Measurements from ENCODE around the gene VN1R4. TPM values are rescaled to one million over a fixed set of nuclear protein-coding genes. Genes with fewer than 3 reads are reported as not detected.
"Not testable (repeated sequence)": the region's sequence is repeated elsewhere in the genome, so short reads cannot be mapped to it uniquely, and the experiment has no call there.

VN1R4 gene
- total and polyA plus RNA-seq, 2 donors from 2014 or later = not detected

GRCh38 chr19:53294786-53295441, 27.4 kb upstream of the VN1R4 start:
- Histone ChIP-seq H3K9me3 (ENCODE audit: control insufficient read depth in 2 of 3, insufficient read depth in 1 of 3, low read length in 3 of 3) (peaks cover 0 to 18% (median 10%) of the 10 kb centered on the region in 3 donors), H3K27ac (ENCODE audit: low read depth in 2 of 2, low read length in 2 of 2) (no peak overlapping the region), H3K36me3 (ENCODE audit: control insufficient read depth in 2 of 3, insufficient read depth in 3 of 3, low read length in 3 of 3) (no peaks in the 10 kb centered on the region), H3K4me3 (ENCODE audit: low read length in 3 of 3) (no peak overlapping the region), H3K27me3 (ENCODE audit: control insufficient read depth, insufficient read depth, low read length) (no peaks in the 10 kb centered on the region), H3K9ac (ENCODE audit: low read length in 3 of 3) (no peak overlapping the region), H3K4me1 (ENCODE audit: control insufficient read depth in 2 of 3, insufficient read depth in 2 of 3, low read depth in 1 of 3, low read length in 3 of 3) (no peaks in the 10 kb centered on the region)
- intact Hi-C loops (cut with DNase I) = no loop called here
- no peak for TF ChIP-seq CTCF (IDR thresholded peaks at IDR 0.05; ENCODE audit: borderline replicate concordance, extremely low read depth, insufficient read depth)
- no peak for FAIRE-seq
- DNase-seq = no peak

GRCh38 chr19:53290758-53291549, 23.4 kb upstream of the VN1R4 start:
- Histone ChIP-seq H3K4me1 (ENCODE audit: control insufficient read depth in 2 of 3, insufficient read depth in 2 of 3, low read depth in 1 of 3, low read length in 3 of 3) (no peaks in the 10 kb centered on the region), H3K9ac (ENCODE audit: low read length in 3 of 3) (no peak overlapping the region), H3K36me3 (ENCODE audit: control insufficient read depth in 2 of 3, insufficient read depth in 3 of 3, low read length in 3 of 3) (no peaks in the 10 kb centered on the region), H3K9me3 (ENCODE audit: control insufficient read depth in 2 of 3, insufficient read depth in 1 of 3, low read length in 3 of 3) (peaks cover 0 to 18% (median 5%) of the 10 kb centered on the region in 3 donors), H3K4me3 (ENCODE audit: low read length in 3 of 3) (no peak overlapping the region), H3K27me3 (ENCODE audit: control insufficient read depth, insufficient read depth, low read length) (no peaks in the 10 kb centered on the region), H3K27ac (ENCODE audit: low read depth in 2 of 2, low read length in 2 of 2) (no peak overlapping the region)
- no peak for TF ChIP-seq CTCF (IDR thresholded peaks at IDR 0.05; ENCODE audit: borderline replicate concordance, extremely low read depth, insufficient read depth)
- FAIRE-seq (no peak), DNase-seq (no peak)
- intact Hi-C loops (cut with DNase I) = no loop called here

- intact Hi-C loops (cut with DNase I) = no loop called here
- no peak for FAIRE-seq
- Histone ChIP-seq H3K9ac (ENCODE audit: low read length in 3 of 3) (no peak overlapping the region), H3K9me3 (ENCODE audit: control insufficient read depth in 2 of 3, insufficient read depth in 1 of 3, low read length in 3 of 3) (no peaks in the 10 kb centered on the region), H3K36me3 (ENCODE audit: control insufficient read depth in 2 of 3, insufficient read depth in 3 of 3, low read length in 3 of 3) (no peaks in the 10 kb centered on the region), H3K4me3 (ENCODE audit: low read length in 3 of 3) (no peak overlapping the region), H3K4me1 (ENCODE audit: control insufficient read depth in 2 of 3, insufficient read depth in 2 of 3, low read depth in 1 of 3, low read length in 3 of 3) (no peaks in the 10 kb centered on the region), H3K27me3 (ENCODE audit: control insufficient read depth, insufficient read depth, low read length) (no peaks in the 10 kb centered on the region), H3K27ac (ENCODE audit: low read depth in 2 of 2, low read length in 2 of 2) (no peak overlapping the region)
- peak in 1 of 5 donors; percentile 4 for DNase-seq
- TF ChIP-seq CTCF (IDR thresholded peaks at IDR 0.05; ENCODE audit: borderline replicate concordance, extremely low read depth, insufficient read depth) = no peak
These were observed 17.6 kb upstream of the VN1R4 start for GRCh38 chr19:53285087-53285486.

GRCh38 chr19:53281947-53282346, 14.4 kb upstream of the VN1R4 start:
- peak in 1 of 5 donors; percentile 7 for DNase-seq
- H3K27ac ChIP-seq (ENCODE audit: low read depth in 2 of 2, low read length in 2 of 2); H3K4me1 ChIP-seq (ENCODE audit: control insufficient read depth in 2 of 3, insufficient read depth in 2 of 3, low read depth in 1 of 3, low read length in 3 of 3); H3K9ac ChIP-seq (ENCODE audit: low read length in 3 of 3); H3K36me3 ChIP-seq (ENCODE audit: control insufficient read depth in 2 of 3, insufficient read depth in 3 of 3, low read length in 3 of 3); H3K9me3 ChIP-seq (ENCODE audit: control insufficient read depth in 2 of 3, insufficient read depth in 1 of 3, low read length in 3 of 3); intact Hi-C loops (cut with DNase I); H3K4me3 ChIP-seq (ENCODE audit: low read length in 3 of 3); H3K27me3 ChIP-seq (ENCODE audit: control insufficient read depth, insufficient read depth, low read length); FAIRE-seq: not testable (repeated sequence)

Measured in kidney (tissue), 14 donors.